Measurements from ENCODE around the gene CENPF.

The CENPF gene

GRCh38 chr1:214617246-214617645 lies 14.3 kb downstream of the CENPF start:
- H3K4me3 ChIP-seq (ENCODE audit: low read length), result no peak overlapping the region
- TF ChIP-seq, protein P1, sequence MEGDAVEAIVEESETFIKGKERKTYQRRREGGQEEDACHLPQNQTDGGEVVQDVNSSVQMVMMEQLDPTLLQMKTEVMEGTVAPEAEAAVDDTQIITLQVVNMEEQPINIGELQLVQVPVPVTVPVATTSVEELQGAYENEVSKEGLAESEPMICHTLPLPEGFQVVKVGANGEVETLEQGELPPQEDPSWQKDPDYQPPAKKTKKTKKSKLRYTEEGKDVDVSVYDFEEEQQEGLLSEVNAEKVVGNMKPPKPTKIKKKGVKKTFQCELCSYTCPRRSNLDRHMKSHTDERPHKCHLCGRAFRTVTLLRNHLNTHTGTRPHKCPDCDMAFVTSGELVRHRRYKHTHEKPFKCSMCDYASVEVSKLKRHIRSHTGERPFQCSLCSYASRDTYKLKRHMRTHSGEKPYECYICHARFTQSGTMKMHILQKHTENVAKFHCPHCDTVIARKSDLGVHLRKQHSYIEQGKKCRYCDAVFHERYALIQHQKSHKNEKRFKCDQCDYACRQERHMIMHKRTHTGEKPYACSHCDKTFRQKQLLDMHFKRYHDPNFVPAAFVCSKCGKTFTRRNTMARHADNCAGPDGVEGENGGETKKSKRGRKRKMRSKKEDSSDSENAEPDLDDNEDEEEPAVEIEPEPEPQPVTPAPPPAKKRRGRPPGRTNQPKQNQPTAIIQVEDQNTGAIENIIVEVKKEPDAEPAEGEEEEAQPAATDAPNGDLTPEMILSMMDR (IDR thresholded peaks at IDR 0.05; ENCODE audit: insufficient read depth, low read depth, low read length, missing control alignments), result no peak
- DNase-seq (ENCODE audit: low read depth), result no peak

DNA sequence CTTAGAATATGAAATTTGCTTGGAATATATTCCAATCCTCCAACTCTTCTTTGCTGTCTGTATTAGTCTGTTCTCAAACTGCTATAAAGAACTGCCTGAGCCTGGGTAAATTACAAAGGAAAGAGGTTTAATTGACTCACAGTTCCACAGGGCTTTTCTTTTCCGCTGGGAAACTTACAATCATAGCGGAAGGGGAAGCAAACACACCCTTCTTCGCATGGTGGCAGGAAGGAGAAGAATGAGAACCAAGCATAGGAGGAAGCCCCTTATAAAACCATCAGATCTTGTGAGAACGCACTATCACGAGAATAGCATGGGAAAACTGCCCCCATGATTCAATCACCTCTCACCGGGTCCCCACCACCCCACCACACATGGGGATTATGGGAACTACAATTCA lies 14.8 kb downstream of the CENPF start:
- H3K4me3 ChIP-seq (ENCODE audit: low read length), result no peak overlapping the region
- no peak for DNase-seq (ENCODE audit: low read depth)
- TF ChIP-seq, protein P1 (IDR thresholded peaks at IDR 0.05; ENCODE audit: insufficient read depth, low read depth, low read length, missing control alignments), result no peak

DNA sequence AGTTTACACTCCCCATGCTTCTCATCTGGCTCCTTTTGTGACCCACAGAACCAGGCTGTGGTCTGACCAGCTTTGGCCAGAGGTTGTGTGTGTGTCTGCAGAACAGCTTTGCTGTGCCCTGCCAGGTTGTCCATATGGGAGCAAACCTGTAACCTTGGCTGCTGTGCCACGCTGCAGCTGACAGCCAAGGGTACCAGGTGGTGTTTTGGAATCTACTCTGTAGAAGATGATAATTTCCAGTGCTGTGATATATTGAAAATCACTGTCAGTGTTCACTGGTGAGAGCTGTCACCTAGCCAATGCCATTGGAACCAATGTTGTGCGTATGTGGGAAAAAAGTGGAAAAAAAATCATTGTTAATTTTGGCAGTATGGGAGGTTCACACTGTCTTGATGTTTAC lies 18.2 kb downstream of the CENPF start:
- H3K4me3 ChIP-seq (ENCODE audit: low read length), result no peak overlapping the region
- TF ChIP-seq, protein P1 (IDR thresholded peaks at IDR 0.05; ENCODE audit: insufficient read depth, low read depth, low read length, missing control alignments), result no peak
- no peak for DNase-seq (ENCODE audit: low read depth)

DNA sequence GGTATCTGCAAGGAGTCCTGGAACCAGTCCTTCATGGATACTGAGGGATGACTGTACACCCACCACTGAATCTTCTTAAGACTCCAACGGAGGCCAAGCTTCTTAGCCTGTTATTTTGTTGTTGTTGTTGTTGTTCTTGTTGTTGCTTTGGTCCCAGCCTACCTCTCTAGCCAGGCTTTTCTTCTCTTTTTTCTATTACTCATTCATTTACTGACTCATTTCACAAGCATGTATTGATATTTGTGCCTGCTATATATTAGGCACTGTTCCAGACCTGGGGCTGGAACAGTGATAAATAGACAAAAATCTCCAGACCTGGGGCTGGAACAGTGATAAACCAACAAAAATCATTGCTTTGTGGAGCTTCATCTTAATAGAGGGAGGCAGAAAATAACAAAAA lies 20.4 kb downstream of the CENPF start:
- peak; percentile 46 for DNase-seq (ENCODE audit: low read depth)
- TF ChIP-seq, protein P1 (IDR thresholded peaks at IDR 0.05; ENCODE audit: insufficient read depth, low read depth, low read length, missing control alignments), result no peak
- H3K4me3 ChIP-seq (ENCODE audit: low read length), result no peak overlapping the region

GRCh38 chr1:214632091-214632490 lies 29.1 kb downstream of the CENPF start:
- TF ChIP-seq, protein P1 (IDR thresholded peaks at IDR 0.05; ENCODE audit: insufficient read depth, low read depth, low read length, missing control alignments), result no peak
- no peak overlapping the region for H3K4me3 ChIP-seq (ENCODE audit: low read length)
- DNase-seq (ENCODE audit: low read depth), result no peak

DNA sequence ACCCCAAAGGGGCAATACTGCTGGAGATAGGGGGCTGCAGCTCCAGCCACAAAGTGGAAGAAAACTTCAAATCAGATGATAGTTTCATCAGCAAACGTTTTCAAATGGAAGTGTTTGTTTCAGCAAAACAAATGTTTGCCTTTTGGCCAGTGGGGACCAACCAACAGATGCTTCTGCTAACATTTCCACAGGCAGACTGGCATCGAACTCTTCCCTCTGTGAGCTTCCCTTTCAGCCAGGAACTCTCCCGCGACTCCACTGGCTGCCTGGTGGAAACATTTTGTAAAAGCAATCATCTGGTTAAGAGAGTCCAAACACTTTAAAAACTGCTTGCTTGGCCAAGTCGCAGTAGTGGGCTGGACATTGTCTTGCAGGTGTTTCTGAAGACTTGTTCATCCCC lies 30.7 kb downstream of the CENPF start:
- DNase-seq (ENCODE audit: low read depth), result no peak
- TF ChIP-seq, protein P1 (IDR thresholded peaks at IDR 0.05; ENCODE audit: insufficient read depth, low read depth, low read length, missing control alignments), result no peak
- no peak overlapping the region for H3K4me3 ChIP-seq (ENCODE audit: low read length)

DNA sequence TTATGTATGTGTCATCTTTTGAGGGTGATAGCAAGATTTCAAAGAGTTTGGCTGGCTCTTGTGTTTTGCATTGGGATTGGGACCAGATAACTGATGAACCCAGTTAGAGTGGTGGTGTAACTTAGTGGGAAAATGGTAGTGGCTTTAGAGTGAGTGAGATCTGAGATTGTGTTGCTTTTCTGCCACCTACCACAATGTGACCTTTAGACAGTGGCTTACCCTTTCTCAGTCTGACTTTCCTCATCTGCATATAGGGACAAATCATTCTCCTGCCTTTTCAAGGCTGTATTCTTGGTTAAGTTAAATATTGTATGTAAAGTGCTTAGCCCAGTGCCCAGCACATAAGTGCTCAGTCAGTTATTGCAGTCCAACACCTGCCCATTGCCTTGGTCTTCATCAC lies 31.3 kb downstream of the CENPF start:
- DNase-seq (ENCODE audit: low read depth), result no peak
- TF ChIP-seq, protein P1 (IDR thresholded peaks at IDR 0.05; ENCODE audit: insufficient read depth, low read depth, low read length, missing control alignments), result no peak
- no peak overlapping the region for H3K4me3 ChIP-seq (ENCODE audit: low read length)
